ENCODE measurements around the gene HOXA13. TPM values are rescaled to one million over a fixed set of nuclear protein-coding genes. Genes with fewer than 3 reads are reported as not detected.

HOXA13 gene
- total RNA-seq, 2 experiments from 2014 or later, result not detected

GRCh38 chr7:27145165-27145913, 54.6 kb downstream of the HOXA13 start:
- ATAC-seq (no peak), DNase-seq (no peak)
- ChIA-PET POLR2A (no interaction called here), CTCF (no interaction called here)
- Mint-ChIP-seq H3K27ac (no peak overlapping the region), H3K9me3 (no peaks in the 10 kb centered on the region), H3K27me3 (peaks cover 48% of the 10 kb centered on the region), H3K36me3 (ENCODE audit: low read depth) (no peaks in the 10 kb centered on the region), H3K4me3 (no peak overlapping the region), H3K4me1 (ENCODE audit: low read depth) (peaks cover 8% of the 10 kb centered on the region)
- TF ChIP-seq CTCF (IDR thresholded peaks at IDR 0.05), result no peak
- intact Hi-C loops (cut with micrococcal nuclease), result no loop called here

GRCh38 chr7:27144781-27145164, 55.1 kb downstream of the HOXA13 start:
- ChIA-PET POLR2A (interaction anchor here (1.1 kb wide), 1 partner anchor 10 kb away, joined by 3 read pairs; no protein-coding TSS in a partner anchor), CTCF (no interaction called here)
- peaks cover 6% of the 10 kb centered on the region for H3K4me1 Mint-ChIP-seq (ENCODE audit: low read depth)
- H3K27me3 Mint-ChIP-seq, result peaks cover 43% of the 10 kb centered on the region
- H3K36me3 Mint-ChIP-seq (ENCODE audit: low read depth), result no peaks in the 10 kb centered on the region
- intact Hi-C loops (cut with micrococcal nuclease), result no loop called here
- no peak for TF ChIP-seq CTCF (IDR thresholded peaks at IDR 0.05)
- no peaks in the 10 kb centered on the region for H3K9me3 Mint-ChIP-seq
- no peak for ATAC-seq
- H3K4me3 Mint-ChIP-seq, result no peak overlapping the region
- no peak for DNase-seq
- H3K27ac Mint-ChIP-seq, result no peak overlapping the region

Small RNA genes lying within 50 kb of the gene (microRNA-seq; reads per million reads assigned to microRNA genes)
- not detected for gene MIR196B (ENCODE audit: borderline microRNAs expressed, borderline replicate concordance)

Other genes starting within 250 kb of the HOXA13 start
- under 1 TPM; 0.25 TPM for gene HOXA1, start 104.1 kb downstream of the HOXA13 start, total RNA-seq
- gene HOXA2, start 97.4 kb downstream of the HOXA13 start, total RNA-seq, result not detected
- gene HOXA4, start 69.3 kb downstream of the HOXA13 start, total RNA-seq, result under 1 TPM in 1 of 2 experiments, not detected in 1; 0.25 TPM
- gene HOXA5, start 56.4 kb downstream of the HOXA13 start, total RNA-seq, result not detected
- gene HOXA6, start 52.3 kb downstream of the HOXA13 start, total RNA-seq, result not detected
- not detected for gene HOXA3, start 47.5 kb downstream of the HOXA13 start, total RNA-seq
- gene HOXA7, start 43.4 kb downstream of the HOXA13 start, total RNA-seq, result not detected
- gene HOXA9, start 34.6 kb downstream of the HOXA13 start, total RNA-seq, result not detected
- gene HOXA10, start 25.8 kb downstream of the HOXA13 start, total RNA-seq, result not detected
- gene HOXA11, start 14.9 kb downstream of the HOXA13 start, total RNA-seq, result under 1 TPM; 0.13 to 0.18 TPM
- not detected for gene EVX1, start 42.7 kb upstream of the HOXA13 start, total RNA-seq